Left ventricle myocardium inferior (tissue), 1 donor: ENCODE measurements around the gene LRRC74A. TPM values are rescaled to one million over a fixed set of nuclear protein-coding genes. Genes with fewer than 3 reads are reported as not detected.

Experiments used
- DNase-seq: peaks from one replicate; pipeline ENCODE4 v3.0.0-alpha.2; 2020
- H3K27ac ChIP-seq: fragments of 200-600 bp; replicated peaks from 2 replicates; pipeline ENCODE4 v1.8.0; 2021
- H3K27me3 ChIP-seq: fragments of 200-600 bp; 2 replicates; pipeline ENCODE4 v1.8.0; 2021; ENCODE audit warnings: low read depth
- H3K36me3 ChIP-seq: fragments of 200-600 bp; 2 replicates; pipeline ENCODE4 v1.8.0; 2021
- H3K4me1 ChIP-seq: fragments of 200-600 bp; 2 replicates; pipeline ENCODE4 v1.8.0; 2021
- H3K4me3 ChIP-seq: fragments of 200-600 bp; 2 replicates; pipeline ENCODE4 v1.8.0; 2021; ENCODE audit warnings: mild to moderate bottlenecking, moderate library complexity
- H3K9me3 ChIP-seq: fragments of 200-600 bp; replicated peaks from 2 replicates; pipeline ENCODE4 v1.8.0; 2021
- intact Hi-C: fragments of 100-400 bp; cut with micrococcal nuclease; formaldehyde crosslinking; loops from one replicate; pipeline ENCODE4 v1.11.0; 2022
- total RNA-seq: library from RNA; stranded (reverse); fragmentation: NEBNext Ultra II Directional; extraction: Animal tissue kit (Norgen Biotek cat#: 25700); gene quantifications from one replicate; pipeline ENCODE4 v1.2.1, GENCODE V29; 2021
- TF ChIP-seq, protein P1 (sequence below): fragments of 200-600 bp; IDR thresholded peaks from 2 replicates; pipeline ENCODE4 v1.8.0; 2021; ENCODE audit warnings: antibody characterized with exemption, mild to moderate bottlenecking, borderline replicate concordance
- donor health status: DM: no; HTN: yes; CAD: no; lungs with severe emphysema.

LRRC74A gene
- total RNA-seq, 1 donor from 2014 or later = not detected

DNA sequence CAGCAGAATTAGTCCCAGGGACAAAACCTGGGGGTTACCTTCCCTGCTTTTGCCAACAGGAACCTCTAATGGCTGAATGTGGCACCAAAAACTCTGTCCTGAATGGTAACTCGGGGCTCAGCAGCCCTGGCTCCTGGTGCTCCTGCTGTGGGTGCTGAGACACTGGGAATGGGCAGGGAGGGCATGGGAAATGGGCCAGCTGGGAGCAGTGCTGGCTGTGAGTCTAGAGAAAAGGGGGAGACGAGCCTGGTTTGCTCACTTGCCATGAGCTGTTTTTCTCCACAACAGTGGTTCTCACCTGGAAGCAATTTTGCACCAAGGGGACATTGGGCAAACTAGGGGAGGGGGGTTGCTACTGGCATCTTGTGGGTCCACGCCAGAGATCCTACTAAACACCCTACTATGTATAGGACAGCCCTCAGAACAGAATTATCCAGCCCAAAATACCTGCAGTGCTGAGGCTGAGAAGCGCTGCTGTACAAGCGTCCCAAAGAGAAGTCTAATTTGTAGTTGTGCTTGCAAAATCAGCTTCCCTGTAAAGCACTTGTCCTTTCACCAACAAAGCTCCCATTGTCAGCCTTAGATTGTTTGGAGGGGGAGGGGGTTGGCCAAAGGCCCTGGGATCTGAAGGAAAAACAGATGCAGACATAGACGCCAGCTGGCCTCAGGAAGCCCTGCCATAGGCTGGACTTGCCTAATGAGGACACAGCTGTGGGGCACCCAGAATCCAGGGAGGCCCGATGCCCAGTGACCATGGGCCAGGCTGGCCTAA is 3.6 kb downstream of the LRRC74A start:
- intact Hi-C loops = no loop called here

DNA sequence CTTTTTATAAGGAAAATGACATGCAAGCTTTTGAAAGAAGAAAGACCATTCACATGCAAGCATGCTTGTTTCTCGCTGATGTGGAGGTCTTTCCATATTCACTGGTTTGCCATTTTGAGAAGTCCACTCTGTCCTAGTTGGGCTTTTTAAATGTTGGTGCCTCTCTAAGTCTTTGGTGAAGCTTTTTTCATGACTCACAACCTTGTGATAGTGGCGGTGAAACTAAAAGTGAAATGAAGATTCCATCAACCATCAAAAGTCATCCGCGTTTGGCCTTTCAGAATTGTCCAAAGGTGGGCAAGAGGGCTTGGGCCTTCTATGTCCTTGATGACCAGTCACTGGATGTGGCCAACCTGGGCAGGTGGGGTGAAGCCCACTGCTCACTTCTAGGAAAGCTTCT is 4.3 kb downstream of the LRRC74A start:
- H3K36me3 ChIP-seq = no peaks in the 10 kb centered on the region
- TF ChIP-seq, protein P1, sequence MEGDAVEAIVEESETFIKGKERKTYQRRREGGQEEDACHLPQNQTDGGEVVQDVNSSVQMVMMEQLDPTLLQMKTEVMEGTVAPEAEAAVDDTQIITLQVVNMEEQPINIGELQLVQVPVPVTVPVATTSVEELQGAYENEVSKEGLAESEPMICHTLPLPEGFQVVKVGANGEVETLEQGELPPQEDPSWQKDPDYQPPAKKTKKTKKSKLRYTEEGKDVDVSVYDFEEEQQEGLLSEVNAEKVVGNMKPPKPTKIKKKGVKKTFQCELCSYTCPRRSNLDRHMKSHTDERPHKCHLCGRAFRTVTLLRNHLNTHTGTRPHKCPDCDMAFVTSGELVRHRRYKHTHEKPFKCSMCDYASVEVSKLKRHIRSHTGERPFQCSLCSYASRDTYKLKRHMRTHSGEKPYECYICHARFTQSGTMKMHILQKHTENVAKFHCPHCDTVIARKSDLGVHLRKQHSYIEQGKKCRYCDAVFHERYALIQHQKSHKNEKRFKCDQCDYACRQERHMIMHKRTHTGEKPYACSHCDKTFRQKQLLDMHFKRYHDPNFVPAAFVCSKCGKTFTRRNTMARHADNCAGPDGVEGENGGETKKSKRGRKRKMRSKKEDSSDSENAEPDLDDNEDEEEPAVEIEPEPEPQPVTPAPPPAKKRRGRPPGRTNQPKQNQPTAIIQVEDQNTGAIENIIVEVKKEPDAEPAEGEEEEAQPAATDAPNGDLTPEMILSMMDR = no peak
- intact Hi-C loops = no loop called here
- H3K9me3 ChIP-seq = no peaks in the 10 kb centered on the region
- H3K4me1 ChIP-seq = peaks cover 37% of the 10 kb centered on the region
- peak overlapping the region; percentile 86 for H3K27ac ChIP-seq
- DNase-seq = no peak
- H3K27me3 ChIP-seq = no peaks in the 10 kb centered on the region
- no peak overlapping the region for H3K4me3 ChIP-seq

More for the DNA sequence above, 3.6 kb downstream of the LRRC74A start:
- H3K9me3 ChIP-seq = no peaks in the 10 kb centered on the region
- H3K4me3 ChIP-seq = peak overlapping the region; percentile 9
- H3K36me3 ChIP-seq = no peaks in the 10 kb centered on the region
- peak; percentile 86 for DNase-seq
- H3K27ac ChIP-seq = peak overlapping the region; percentile 86
- H3K4me1 ChIP-seq = peaks cover 37% of the 10 kb centered on the region
- no peaks in the 10 kb centered on the region for H3K27me3 ChIP-seq
- TF ChIP-seq, protein P1 = no peak

DNA sequence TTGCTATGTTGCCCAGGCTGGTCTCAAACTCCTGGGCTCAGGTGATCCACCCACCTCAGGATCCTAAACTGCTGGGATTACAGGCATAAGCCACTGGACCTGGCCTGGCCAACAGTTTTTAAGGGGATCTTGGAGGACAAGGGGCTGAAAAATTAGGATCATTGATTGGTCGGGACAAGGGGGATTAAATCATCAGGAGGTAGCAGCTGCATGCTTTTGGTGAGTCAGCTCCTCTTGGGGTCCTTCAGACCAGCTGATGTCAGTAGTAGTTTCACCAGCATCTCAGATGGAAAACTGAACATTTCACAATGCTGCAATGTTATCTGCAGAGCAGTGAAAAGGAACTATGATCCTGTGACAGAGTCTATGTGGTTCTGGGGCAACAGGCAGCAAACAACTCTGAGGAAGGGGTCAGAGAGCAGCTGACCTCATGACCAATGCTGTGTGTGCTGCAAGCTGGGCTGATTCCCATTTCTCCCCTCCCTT is 6.3 kb downstream of the LRRC74A start:
- no peaks in the 10 kb centered on the region for H3K9me3 ChIP-seq
- no peaks in the 10 kb centered on the region for H3K27me3 ChIP-seq
- intact Hi-C loops = no loop called here
- no peaks in the 10 kb centered on the region for H3K36me3 ChIP-seq
- H3K4me3 ChIP-seq = no peak overlapping the region
- no peak for DNase-seq
- TF ChIP-seq, protein P1 = no peak
- peak overlapping the region; percentile 63 for H3K27ac ChIP-seq
- peaks cover 34% of the 10 kb centered on the region for H3K4me1 ChIP-seq

DNA sequence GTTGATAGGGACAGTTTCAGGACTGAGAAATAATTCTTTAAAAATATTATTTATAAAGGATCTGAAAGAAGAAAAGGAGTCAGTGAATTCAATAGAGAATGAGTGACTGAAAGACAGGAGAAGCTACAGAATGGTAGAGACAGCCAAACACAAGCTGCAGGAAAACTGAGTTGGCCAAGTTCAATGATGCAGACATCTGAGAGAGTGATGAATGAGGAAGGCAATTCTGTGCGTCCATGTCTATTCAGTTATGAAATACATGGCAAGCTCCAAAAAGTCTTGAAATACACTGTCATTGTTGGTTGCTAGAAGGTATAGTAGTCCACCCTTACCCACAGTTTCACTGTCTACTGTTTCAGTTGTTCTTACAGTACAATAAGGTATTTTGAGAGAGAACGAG is 6.8 kb downstream of the LRRC74A start:
- Histone ChIP-seq H3K9me3 (no peaks in the 10 kb centered on the region), H3K27me3 (no peaks in the 10 kb centered on the region), H3K4me3 (no peak overlapping the region), H3K36me3 (no peaks in the 10 kb centered on the region), H3K27ac (peak overlapping the region; percentile 63), H3K4me1 (peaks cover 29% of the 10 kb centered on the region)
- DNase-seq = no peak
- intact Hi-C loops = no loop called here
- TF ChIP-seq, protein P1 = no peak

DNA sequence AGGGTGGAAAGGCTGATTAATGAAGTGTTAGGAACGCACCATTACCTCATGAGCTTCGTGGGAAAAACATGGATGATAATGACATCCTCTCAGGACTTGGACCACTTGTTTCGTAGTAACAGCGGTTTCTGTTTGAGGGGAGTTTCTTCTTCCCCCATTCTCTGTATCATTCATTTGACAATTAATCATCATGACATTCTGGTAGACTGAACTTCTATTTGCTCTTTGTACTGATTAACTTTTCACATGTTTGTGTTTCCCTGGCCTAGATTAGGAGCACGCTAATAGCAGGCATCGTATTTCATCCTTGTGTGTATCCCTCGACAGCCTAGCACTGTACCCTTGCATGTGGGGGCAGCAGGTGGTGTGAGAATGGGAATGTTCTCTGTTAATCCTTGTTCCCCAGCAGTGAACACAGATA is 8.0 kb downstream of the LRRC74A start:
- Histone ChIP-seq H3K9me3 (no peaks in the 10 kb centered on the region), H3K36me3 (no peaks in the 10 kb centered on the region), H3K27ac (no peak overlapping the region), H3K4me1 (peaks cover 17% of the 10 kb centered on the region), H3K27me3 (no peaks in the 10 kb centered on the region), H3K4me3 (no peak overlapping the region)
- TF ChIP-seq, protein P1 = no peak
- no peak for DNase-seq
- intact Hi-C loops = no loop called here
